Activated CD4-positive, CD25-positive, alpha-beta regulatory T cell treated with anti-CD3 and anti-CD28 coated beads, Interleukin-2, amount 50 U/mL, for 72 hours (primary cell): ENCODE measurements around the gene SENP2.
A peak's percentile ranks its signal among the peaks of the same experiment; 100 is the strongest.
"Not testable (repeated sequence)": the region's sequence is repeated elsewhere in the genome, so short reads cannot be mapped to it uniquely, and the experiment has no call there.

ENCODE experiments used
- DNase-seq: peaks from one replicate; pipeline ENCODE4 v3.0.0; 2021

The SENP2 gene

DNA sequence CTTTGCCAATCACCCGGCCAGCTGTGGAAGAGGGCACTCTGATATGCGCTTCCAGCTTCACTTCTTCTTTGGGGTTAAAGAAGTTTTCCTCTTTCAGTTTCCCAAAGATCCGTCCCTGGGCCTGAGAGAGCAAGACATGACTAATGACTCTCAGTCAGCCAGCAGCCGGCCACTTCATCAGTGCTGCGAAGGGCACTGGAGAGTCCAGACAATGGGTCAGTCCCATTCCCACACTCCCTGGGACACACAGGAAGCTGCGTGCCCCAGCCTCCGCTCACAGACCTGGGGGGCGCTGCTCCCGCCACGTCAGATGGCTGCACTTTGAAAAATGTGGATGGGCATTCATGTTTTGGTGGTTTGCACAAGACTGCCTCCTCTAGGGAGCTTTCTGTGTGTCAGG lies 63.3 kb downstream of the SENP2 start:
- no peak for DNase-seq

DNA sequence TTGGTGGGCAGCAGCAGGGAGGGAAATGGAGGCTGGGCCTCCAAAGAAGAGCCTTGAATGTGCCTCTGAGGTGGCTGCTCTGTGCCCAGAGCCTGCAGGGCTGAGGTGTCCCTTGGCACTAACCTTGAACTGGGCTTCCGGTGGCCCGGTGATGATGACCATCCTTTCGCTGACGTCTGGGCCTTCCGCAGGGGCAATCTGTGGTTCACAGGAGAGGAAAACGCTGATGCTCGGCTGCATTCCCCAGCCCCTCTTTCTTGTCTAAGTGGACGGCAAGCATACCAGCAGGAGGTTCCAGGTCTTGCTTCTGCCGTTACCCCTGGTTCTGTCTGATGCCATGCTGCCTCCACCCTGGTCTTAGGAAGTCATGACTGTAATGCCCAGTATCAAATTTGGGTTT lies 65.9 kb downstream of the SENP2 start:
- no peak for DNase-seq

DNA sequence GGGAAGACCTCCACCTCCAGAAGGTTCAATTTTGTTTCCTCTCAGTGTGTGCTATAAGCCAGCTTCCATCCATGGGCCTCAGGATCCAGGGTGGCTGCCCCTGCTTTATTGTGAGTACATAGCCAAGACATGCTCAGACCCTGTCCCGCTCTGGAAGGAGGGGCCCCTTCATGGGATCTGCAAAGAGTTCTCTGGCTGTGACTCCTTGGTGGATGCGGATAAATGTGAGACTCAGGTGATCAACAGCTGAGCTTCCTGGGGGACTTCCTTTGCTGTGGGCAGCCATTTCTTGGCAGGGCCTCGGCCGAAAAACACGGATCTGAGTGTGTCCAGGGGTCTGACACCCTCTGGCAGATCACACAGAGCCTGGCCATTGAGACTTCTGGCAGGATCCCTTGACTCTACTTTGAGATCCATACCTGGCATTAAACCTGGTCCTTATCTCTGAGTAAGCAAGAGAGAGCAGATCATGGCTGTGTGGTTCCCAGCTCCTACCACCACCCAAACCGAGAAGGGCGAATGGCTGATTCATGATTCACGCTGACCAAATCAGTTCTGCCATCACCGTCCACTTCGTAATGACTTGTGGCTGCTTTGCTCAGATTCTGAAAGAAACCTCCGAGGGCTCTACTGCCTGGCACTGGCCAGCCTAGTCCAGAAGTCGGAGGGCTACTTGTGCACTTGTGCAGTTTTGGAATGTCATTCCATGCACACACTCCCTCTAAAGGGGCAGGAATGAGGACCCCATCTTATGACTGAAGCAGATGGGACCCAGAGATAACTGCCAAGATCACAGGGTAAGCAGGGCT lies 68.1 kb downstream of the SENP2 start:
- DNase-seq = no peak

DNA sequence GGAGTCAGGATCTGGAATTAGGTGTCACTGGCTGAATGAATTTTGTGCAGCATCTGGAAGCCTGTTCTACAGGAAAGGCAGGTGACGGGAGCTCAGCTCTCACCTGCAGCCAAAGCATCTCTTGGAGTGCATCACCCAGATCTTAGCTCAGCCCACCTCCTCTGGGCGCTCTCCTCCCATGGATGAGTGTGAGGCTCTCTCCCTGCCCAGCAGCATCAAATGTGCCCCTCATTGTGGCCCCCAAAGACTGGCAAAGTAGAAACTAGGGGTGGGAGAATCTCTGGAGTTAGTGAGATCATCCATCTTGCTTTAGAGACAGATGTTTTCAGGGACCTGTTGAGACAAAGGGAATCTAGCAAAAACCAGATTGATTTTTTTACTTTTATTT lies 68.7 kb downstream of the SENP2 start:
- no peak for DNase-seq

DNA sequence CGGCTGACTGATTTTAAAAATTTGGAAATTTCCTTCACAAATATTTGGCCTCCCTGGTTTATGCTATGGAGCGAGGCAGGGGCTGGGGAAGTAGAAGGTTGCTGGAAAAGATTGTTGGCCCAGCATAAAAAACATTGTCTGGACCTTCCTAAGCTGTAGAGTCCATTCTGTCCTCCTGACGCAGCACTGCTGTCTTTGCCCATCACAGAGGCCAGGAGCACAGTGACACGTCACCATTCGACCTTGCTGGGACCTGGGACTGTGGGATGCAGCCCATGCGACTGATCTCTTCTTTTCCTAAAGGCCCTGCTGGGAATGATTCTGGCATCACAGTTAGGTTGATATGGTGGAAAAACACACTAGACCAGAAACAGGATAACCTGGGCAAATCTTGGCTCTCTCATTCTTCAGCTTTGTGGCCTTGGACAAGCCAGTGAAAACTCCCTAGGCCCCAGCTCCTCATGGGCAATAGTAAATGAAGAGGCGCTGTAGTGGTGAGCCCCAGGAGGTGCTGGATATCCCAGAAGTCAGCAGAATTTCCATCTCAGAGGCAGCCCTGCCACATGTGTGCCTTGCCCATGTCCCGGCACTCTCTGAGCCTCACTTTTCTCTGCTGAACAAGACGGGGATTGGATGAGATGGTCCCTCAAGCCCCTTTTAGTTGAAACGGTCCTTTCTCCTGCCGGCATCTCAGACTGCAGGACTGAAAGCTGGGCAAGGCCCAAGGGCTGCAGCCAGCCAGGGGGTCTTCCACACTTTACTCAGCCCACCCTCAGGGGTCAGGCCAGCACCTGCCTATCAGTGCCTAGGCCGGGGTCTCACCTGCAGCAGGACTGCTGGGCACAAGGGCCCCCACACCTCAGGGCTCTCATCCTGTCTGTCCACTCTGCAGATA lies 69.6 kb downstream of the SENP2 start:
- DNase-seq = no peak

DNA sequence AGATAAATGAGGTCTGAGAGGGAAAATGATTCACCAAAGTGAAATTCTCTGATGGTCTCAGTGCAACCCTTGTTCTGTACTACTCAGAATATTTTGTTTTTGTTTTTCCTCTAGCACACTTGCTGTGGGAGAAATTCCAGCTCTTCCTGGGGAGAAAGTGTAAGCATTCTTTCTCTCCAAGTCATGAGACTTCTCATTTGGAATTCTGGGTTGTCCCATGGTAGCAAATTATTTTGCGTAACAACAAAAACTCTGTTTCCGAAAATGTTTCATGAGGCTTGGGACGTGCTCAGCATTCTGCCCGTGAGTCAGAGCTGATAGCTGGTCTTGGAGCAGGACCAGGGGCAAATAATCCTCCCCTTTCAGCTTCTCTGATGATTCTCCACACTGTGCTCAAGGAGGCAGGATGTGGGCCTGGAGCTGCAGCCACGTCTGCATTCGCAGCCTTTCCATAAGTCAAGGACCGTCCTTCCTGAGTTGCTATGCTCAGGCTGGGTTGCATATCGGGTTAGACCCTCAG lies 70.3 kb downstream of the SENP2 start:
- no peak for DNase-seq

DNA sequence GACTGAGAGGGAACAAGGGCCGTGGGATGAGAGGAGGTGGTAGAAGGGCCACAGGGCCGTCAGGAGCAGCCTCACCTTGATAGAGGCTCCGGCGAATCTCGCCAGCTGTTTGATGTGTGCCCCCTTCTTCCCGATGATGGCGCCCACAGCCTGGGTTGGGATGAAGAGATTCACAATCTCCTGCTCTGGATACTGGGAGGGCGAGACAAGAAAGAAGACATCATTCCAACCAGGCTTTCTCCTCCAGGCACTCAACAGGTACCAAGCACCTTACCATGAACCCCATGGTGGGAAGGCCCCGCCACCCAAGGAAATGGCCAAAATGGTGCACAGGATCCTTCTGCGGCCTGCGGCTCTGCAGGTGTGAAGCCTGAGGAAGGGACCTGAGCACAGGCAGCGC lies 71.1 kb downstream of the SENP2 start:
- DNase-seq = no peak

DNA sequence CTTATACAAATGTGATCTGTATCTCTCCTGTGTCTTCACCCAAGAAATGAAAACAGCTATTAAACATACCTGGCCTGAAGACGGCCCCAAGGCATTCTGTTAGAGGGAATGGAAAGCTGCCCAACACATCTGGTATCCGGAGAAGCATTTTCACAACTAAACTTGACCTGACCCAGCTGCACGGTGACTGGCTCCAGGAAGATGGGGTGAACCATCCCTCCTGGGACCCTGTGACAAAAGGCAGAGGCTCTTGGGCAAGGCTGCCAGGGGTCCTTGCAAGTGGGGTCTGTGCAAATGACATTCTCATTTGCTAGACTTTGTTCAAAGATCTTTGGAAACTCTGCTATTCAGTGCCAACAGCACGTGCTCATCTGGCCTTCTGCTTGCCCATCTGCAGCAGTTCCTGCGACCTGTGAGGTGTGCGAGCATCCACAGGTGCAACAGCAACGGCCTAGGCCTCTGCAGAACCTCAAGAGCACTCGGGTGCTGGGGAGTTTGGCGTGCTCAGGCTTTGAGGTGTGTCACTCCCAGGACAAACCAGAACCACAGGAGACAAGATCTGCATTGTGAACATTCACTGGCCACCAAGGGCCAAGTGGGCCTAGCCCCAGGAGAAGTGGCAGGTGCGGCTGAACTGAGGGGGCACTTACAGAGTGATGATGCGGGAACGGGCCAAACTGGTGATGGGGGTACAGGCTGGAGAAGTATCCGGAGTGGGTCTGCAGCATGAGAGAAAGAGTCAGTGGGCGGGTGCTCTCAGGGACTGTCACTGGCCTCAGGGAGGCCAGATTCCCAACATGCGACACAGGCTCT lies 71.8 kb downstream of the SENP2 start:
- DNase-seq = no peak

DNA sequence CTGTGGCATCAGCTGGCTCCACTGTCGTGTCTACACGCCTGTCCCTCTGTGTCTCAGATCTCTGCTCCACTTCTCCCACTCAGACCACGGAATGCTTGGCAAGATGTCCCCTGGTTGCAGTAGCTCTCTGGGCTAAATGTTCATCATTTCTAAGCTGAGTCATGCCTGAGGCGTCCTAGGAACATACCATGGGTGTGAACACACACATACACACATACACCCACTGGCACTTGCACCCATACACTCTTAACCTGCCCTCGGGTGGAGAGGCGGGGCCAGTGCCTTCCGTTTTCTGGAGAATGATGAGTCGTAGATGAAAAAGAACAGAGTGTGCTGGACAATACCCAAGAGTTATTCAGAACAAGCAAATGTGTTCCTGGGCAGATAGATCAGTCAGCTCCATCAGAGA lies 72.4 kb downstream of the SENP2 start:
- DNase-seq = no peak

DNA sequence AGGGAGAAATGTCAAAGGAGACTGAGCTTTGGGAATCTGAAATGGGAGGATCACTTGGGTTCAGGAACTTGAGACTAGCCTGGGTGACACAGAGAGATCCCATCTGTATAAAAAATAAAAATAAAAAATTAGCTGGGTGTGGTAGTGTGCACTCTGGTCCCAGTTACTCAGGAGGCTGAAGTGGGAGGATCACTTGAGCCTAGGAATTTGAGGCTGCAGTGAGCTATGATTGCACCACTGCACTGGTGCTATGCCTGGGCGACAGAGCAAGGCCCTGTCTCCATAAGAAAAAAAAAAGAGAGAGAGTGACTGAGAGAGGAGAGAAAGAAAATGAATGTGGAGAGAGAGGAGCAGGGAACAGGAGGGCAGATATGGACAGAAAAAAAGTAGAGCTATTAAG lies 72.8 kb downstream of the SENP2 start:
- DNase-seq = no peak

DNA sequence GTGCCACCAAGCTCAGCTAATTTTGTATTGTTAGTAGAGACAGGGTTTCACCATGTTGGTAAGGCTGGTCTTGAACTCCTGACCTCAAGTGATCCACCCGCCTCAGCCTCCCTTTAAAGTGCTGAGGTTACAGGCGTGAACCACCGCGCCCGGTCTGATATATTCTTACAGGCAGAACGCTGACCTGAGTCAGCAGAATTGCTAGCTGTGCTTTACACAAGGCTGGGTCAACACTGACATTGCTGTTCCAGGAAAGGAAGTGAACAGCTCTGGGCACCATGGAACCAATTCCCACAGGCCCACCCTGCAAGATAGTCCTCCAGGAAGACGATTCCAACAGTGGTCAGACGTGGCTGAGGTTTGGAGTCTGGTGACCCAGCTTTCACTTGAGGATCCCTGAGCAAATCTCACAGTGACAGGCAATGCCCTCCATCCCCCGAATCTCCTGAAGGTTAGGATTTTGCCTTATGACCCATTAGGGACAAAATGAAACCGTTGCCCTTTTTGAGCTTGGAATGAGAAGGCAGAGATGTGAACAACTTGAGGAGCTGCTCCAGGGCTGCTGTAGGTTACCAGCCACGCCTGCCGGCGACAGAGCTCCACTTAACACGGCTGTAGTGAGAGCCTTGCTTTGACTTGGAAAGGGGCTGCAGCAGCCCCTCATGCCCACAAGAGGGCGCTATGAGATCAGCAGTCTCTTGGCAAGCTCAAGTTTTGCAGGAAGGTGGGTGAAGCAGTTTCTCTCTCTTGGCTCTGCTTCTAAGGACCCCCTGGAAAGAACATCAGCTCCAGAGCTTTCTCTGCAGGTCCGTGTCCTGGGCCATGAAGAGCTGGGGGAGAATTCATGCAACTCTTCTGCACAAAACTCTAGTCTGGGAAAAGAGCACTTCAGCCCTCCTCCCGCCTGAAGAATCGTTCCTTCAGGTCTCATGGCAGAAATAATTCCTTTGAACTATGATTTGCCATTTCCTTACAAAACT lies 74.1 kb downstream of the SENP2 start:
- DNase-seq = peak; percentile 55

DNA sequence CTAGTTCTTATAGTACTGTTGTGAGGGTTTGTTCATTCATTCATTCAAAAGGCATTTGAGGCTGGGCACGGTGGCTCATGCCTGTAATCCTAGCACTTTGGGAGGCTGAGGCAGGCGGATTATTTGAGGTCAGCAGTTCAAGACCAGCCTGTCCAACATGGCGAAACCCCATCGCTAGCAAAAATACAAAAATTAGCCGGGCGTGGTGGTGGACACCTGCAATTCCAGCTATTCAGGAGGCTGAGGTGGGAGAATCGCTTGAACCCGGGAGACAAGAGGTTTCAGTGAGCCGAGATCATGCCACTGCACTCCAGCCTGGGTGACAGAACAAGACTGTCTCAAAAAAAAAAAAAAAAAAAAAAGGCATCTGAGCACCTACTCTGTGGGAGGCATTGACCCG lies 75.2 kb downstream of the SENP2 start:
- DNase-seq = not testable (repeated sequence)

DNA sequence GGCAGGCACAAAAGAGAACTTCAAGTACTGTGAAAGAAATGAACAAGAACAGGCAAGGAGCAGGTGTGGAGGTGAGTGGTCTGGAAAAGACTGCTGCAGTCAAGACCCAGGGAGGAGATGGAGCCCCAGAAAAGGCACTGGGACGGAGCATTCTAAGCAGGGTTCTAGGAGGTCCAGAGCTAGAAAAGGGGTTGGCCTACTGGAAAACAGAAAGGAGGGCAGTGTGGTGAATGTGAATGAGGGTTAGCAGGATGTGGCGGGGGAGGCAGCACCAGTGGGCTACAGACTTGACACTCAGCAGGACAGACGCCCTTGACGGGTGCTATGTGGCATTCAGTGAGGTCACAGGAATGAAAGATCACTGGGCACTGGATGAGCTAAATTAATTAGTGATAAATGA lies 75.7 kb downstream of the SENP2 start:
- DNase-seq = no peak

DNA sequence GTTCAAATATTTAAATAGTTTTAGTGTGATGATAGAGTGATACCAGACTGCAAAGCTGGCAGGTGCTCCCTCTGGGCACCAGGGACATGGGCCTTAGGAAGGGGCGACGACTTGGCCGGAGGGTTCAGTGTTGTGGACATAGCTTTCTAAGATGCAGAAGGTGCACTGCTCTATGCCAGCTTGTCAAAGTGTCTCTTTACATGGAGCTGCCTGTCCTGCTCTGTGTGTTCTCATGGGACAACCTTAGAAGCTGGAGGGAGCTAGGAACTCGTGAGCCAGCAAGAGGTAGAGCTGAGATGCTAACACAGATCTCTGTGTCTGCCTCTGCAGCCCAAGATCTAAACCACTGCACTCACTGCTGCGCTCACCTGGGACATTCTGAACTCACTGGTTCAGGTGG lies 77.8 kb downstream of the SENP2 start:
- no peak for DNase-seq

DNA sequence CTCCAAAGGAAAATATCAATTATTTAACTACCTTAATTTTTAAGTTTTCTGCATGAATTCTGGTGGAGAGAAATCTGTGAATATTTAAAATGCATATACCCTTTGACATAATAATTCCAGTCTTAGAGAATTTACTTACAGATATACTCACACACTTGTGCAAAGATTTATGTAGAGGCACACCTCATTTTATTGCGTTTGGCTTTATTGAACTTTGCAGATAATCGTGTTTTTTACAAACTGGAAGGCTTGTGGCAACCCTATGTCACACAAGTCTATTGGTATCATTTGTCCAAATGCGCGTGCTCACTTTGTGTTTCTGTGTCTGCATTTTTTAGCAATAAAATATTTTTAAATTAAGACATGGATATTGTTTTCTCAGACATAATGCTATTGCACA lies 81.5 kb downstream of the SENP2 start:
- DNase-seq = no peak

DNA sequence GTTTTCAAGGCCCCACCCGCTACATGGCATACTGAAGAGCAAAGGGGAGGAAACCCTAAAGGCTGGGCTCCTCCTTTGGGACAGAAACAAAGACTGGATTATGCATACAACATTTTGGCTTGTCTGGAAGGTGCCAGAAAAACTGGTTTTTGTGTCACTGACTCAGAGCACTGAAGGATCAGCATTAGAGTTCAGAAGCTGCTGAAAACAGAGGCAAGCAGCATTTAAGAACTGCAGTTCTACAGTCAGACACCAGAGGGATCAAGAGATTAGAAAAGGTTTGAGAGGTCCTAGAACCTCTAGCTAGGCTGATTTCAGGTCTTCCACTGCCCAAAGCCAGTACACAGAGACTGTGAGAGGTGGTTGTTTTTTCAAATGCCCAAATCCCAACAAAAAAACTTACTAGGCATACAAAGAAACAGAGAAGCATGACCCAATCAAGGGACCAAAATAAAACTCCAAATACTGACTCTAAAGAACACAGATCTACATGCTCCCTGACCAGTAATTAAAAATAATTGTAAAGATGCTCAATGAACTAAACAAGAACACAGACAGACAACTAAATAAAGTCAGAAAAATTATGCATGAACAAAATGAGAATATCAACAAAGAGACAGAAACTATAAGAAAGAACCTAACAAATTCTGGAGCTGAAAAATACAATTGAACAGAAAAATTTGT lies 91.2 kb downstream of the SENP2 start:
- no peak for DNase-seq

DNA sequence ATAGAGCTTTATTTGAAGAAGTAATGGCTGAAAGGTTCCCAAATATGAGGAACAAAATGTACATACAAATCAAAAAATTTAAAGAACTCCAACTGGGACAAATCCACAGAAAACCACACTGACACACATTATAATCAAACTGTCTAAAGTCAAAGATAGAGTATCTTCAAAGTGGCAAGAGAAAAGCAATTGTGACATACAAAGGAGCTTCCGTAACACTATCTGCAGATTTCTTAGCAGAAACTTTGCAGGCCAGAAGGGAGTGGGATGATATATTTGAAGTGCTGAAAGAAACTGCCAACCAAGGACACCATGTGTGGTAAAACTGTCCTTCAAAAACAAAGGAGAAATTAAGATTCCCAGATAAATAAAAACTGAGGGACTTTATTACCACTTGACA lies 91.9 kb downstream of the SENP2 start:
- DNase-seq = no peak

DNA sequence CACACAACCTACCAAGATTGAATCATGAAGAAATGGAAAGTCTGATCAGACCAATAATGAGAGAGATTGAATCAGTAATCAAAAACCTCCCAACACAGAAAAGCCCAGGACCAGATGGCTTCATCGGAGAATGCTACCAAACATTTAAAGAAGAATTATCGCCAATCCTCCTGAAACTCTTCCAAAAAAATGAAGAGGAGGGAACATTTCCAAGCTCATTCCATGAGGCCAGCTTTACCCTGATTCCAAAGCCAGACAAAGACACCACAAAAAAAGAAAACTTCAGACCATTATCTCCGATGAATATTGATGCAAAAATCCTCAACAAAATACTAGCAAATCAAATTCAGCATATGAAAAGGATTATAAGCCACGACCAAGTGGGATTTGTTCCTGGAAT lies 94.1 kb downstream of the SENP2 start:
- no peak for DNase-seq
